A549 (cell line): Measurements from ENCODE around the gene TXNL1. TPM values are rescaled to one million over a fixed set of nuclear protein-coding genes. Genes with fewer than 3 reads are reported as not detected.

Experiments used
- ATAC-seq, 2 experiments: fragments of 200-7000 bp in 1 of 2; fragments of >200 bp in 1 of 2; cut with Nextera tagmentation in 1 of 2; cut with Tn5 transposase in 1 of 2; 3 replicates each; pipeline versions ENCODE4 v1.8.0 to v1.9.1; 2018 to 2020; ENCODE audit warnings: mild to moderate bottlenecking in 1 of 2, moderate library complexity in 1 of 2
- CTCF ChIA-PET: fragments of 300-600 bp; sonication (Branson Sonifier 250); formaldehyde crosslinking; extraction: SDS; loops from one replicate; lab custom pipeline; 2021; ENCODE audit warnings: antibody characterized with exemption, inconsistent platforms; lab: Yijun Ruan, JAX
- POLR2A ChIA-PET: fragments of 350-600 bp; formaldehyde crosslinking; extraction: SDS; loops from one replicate; lab custom pipeline; 2021; ENCODE audit warnings: antibody characterized with exemption, inconsistent platforms; lab: Yijun Ruan, JAX
- DNase-seq, 2 experiments: peaks; one replicate each; pipeline versions ENCODE4 v3.0.0 to v3.0.0-alpha.2; 2011 to 2016; ENCODE audit warnings: low read depth in 1 of 2, low spot score in 1 of 2
- FAIRE-seq: peaks from 2 replicates; lab custom pipeline; 2011; peaks lifted over from hg19 to GRCh38; lab: Jason Lieb, UNC
- H3K27ac ChIP-seq, 2 experiments: fragments of >200 bp; sonication (Bioruptor Twin); formaldehyde crosslinking; 3 replicates each; pipeline ENCODE4 v1.5.1; 2016 to 2017
- H3K4me1 ChIP-seq: fragments of >200 bp; sonication (Bioruptor Twin); formaldehyde crosslinking; 3 replicates; pipeline ENCODE4 v1.6.1; 2016
- H3K4me2 ChIP-seq: fragments of >200 bp; sonication (Bioruptor Twin); formaldehyde crosslinking; 3 replicates; pipeline ENCODE4 v1.6.1; 2016
- H3K4me3 ChIP-seq: fragments of >200 bp; sonication (Bioruptor Twin); formaldehyde crosslinking; 3 replicates; pipeline ENCODE4 v1.5.1; 2016
- H3K9me3 ChIP-seq: fragments of >200 bp; sonication (Bioruptor Twin); formaldehyde crosslinking; 3 replicates; pipeline ENCODE4 v1.6.1; 2016
- CTCF ChIP-seq: fragments of >200 bp; sonication (Bioruptor Twin); formaldehyde crosslinking; IDR thresholded peaks from 3 replicates; pipeline ENCODE4 v1.5.1; 2016
- ELK1 ChIP-seq: fragments of 150-350 bp; IDR thresholded peaks from 2 replicates; pipeline ENCODE4 v1.6.1; 2014; ENCODE audit warnings: low read depth, mild to moderate bottlenecking, low read length
- FOSB ChIP-seq: fragments of 250-450 bp; sonication (Bioruptor Pico); IDR thresholded peaks from 2 replicates; pipeline ENCODE4 v1.5.0; 2020; ENCODE audit warnings: mild to moderate bottlenecking, moderate library complexity
- GATA3 ChIP-seq: IDR thresholded peaks from 2 replicates; pipeline ENCODE4 v1.6.1; 2012; ENCODE audit warnings: borderline replicate concordance
- HEYL ChIP-seq: fragments of 250-450 bp; sonication (Bioruptor Pico); IDR thresholded peaks from 2 replicates; pipeline ENCODE4 v1.8.0; 2021; ENCODE audit warnings: mild to moderate bottlenecking, moderate library complexity
- HMGXB4 ChIP-seq: fragments of 250-450 bp; sonication (Bioruptor Pico); IDR thresholded peaks from 2 replicates; pipeline ENCODE4 v1.5.0; 2021; ENCODE audit warnings: mild to moderate bottlenecking, moderate library complexity, borderline replicate concordance
- HOXB13 ChIP-seq: fragments of 250-450 bp; sonication (Bioruptor Pico); IDR thresholded peaks from 2 replicates; pipeline ENCODE4 v1.5.0; 2020; ENCODE audit warnings: low read depth, mild to moderate bottlenecking, moderate library complexity
- MAFK ChIP-seq: fragments of 450-650 bp; IDR thresholded peaks from 2 replicates; pipeline ENCODE4 v1.6.1; 2014; ENCODE audit not compliant: partially characterized antibody
- MAX ChIP-seq: IDR thresholded peaks from 2 replicates; pipeline ENCODE4 v1.6.1; 2012
- MAZ ChIP-seq: fragments of 150-350 bp; IDR thresholded peaks from 2 replicates; pipeline ENCODE4 v1.6.1; 2014; ENCODE audit warnings: antibody characterized with exemption, low read depth, low read length, borderline replicate concordance
- MYC ChIP-seq: IDR thresholded peaks from 2 replicates; pipeline ENCODE4 v1.6.1; 2012; ENCODE audit warnings: mild to moderate bottlenecking, inconsistent platforms, low read length, improper control_type of control experiment, borderline replicate concordance
- NPAS2 ChIP-seq: fragments of 250-450 bp; sonication (Bioruptor Pico); IDR thresholded peaks from 2 replicates; pipeline ENCODE4 v1.8.0; 2022; ENCODE audit warnings: mild to moderate bottlenecking, moderate library complexity, borderline replicate concordance
- NR3C1 ChIP-seq: fragments of >200 bp; sonication (Bioruptor Twin); formaldehyde crosslinking; IDR thresholded peaks from 3 replicates; pipeline ENCODE4 v1.6.1; 2017
- PHF8 ChIP-seq: fragments of 200-600 bp; sonication (generic); IDR thresholded peaks from 2 replicates; pipeline ENCODE4 v1.6.1; 2016; ENCODE audit warnings: low read depth, mild to moderate bottlenecking, antibody characterized with exemption, moderate library complexity, borderline replicate concordance
- RAD21 ChIP-seq, 2 experiments: fragments of >200 bp in 1 of 2; sonication (Bioruptor Twin) in 1 of 2; formaldehyde crosslinking in 1 of 2; IDR thresholded peaks in 1 of 2; conservative IDR thresholded peaks in 1 of 2; 2 replicates in 1 of 2; 3 replicates in 1 of 2; pipeline ENCODE4 v1.6.1; 2012 to 2018; ENCODE audit warnings: inconsistent platforms in 1 of 2
- RNF2 ChIP-seq: fragments of 200-600 bp; sonication (generic); IDR thresholded peaks from 2 replicates; pipeline ENCODE4 v1.6.1; 2016; ENCODE audit warnings: low read depth, mild to moderate bottlenecking, antibody characterized with exemption, moderate library complexity, borderline replicate concordance
- SMC3 ChIP-seq: fragments of >200 bp; sonication (Bioruptor Twin); formaldehyde crosslinking; IDR thresholded peaks from 3 replicates; pipeline ENCODE4 v1.6.1; 2018; ENCODE audit warnings: inconsistent platforms
- TFCP2L1 ChIP-seq: fragments of 250-450 bp; sonication (Bioruptor Pico); IDR thresholded peaks from 2 replicates; pipeline ENCODE4 v1.5.0; 2021; ENCODE audit warnings: mild to moderate bottlenecking
- TP53 ChIP-seq: fragments of 250-450 bp; sonication (Bioruptor Pico); IDR thresholded peaks from 2 replicates; pipeline ENCODE4 v1.5.0; 2021; ENCODE audit warnings: mild to moderate bottlenecking, moderate library complexity
- ZFP36 ChIP-seq: fragments of 450-650 bp; IDR thresholded peaks from 2 replicates; pipeline ENCODE4 v1.6.1; 2014; ENCODE audit warnings: borderline replicate concordance; ENCODE audit not compliant: partially characterized antibody
- ZNF302 ChIP-seq: fragments of 250-450 bp; sonication (Bioruptor Pico); IDR thresholded peaks from 2 replicates; pipeline ENCODE4 v1.9.0; 2021; ENCODE audit warnings: inconsistent platforms, mild to moderate bottlenecking, moderate library complexity
- WGBS: methylation state at CpG from one replicate; pipeline ENCODE4 v1.1.6; 2017; ENCODE audit errors: missing lambda C conversion rate; 5-methylcytosine and 5-hydroxymethylcytosine counted together
- polyA plus RNA-seq, 4 experiments: library from polyadenylated mRNA; depleted of rRNA in 3 of 4; stranded (reverse); fragments of >200 nt; fragmentation: RNase III in 1 of 4; extraction: RNeasy Plus Mini Kit Qiagen cat#74134 plus additional on column Dnase treatment in 1 of 4; gene quantifications; 2 replicates in 3 of 4; 3 replicates in 1 of 4; pipeline ENCODE4 v1.2.3, GENCODE V29; 2011 to 2017

The TXNL1 gene
- polyA plus RNA-seq, 2 of the 4 experiments (the other 2 are of a cell fraction), result 59.5 to 104 TPM

- H3K27ac ChIP-seq, result no peak overlapping the region
- DNase-seq, result no peak
- CTCF ChIA-PET, result interaction anchor here (0.7 to 2.1 kb wide), 3 partner anchors 11 to 1331 kb away, joined by 3 to 8 read pairs (median 3); no protein-coding TSS in a partner anchor
- no peak overlapping the region for H3K4me2 ChIP-seq
- no peak for TF ChIP-seq CTCF
- no peak for TF ChIP-seq PHF8
- TF ChIP-seq FOSB, result no peak
- no peak for TF ChIP-seq MYC
- TF ChIP-seq HOXB13 (CRISPR knock-in tag), result no peak
- no peak for TF ChIP-seq RNF2
- no peak for TF ChIP-seq MAFK
- FAIRE-seq, result no peak
- POLR2A ChIA-PET, result no interaction called here
- no peak for ATAC-seq
- H3K4me1 ChIP-seq, result no peaks in the 10 kb centered on the region
- no peaks in the 10 kb centered on the region for H3K9me3 ChIP-seq
- no peak overlapping the region for H3K4me3 ChIP-seq
- WGBS, result 76% methylated on average over 6 of the region's 6 CpGs
Measured at GRCh38 chr18:56565046-56565445, 73.3 kb downstream of the TXNL1 start.

- ChIA-PET CTCF (interaction anchor here (0.6 to 1.0 kb wide), 2 partner anchors 56 to 1329 kb away, joined by 3 read pairs; no protein-coding TSS in a partner anchor), POLR2A (no interaction called here)
- no peak for FAIRE-seq
- no peak overlapping the region for H3K4me3 ChIP-seq
- 62% methylated on average over 7 of the region's 7 CpGs for WGBS
- no peaks in the 10 kb centered on the region for H3K9me3 ChIP-seq
- H3K27ac ChIP-seq, result no peak overlapping the region
- H3K4me1 ChIP-seq, result no peaks in the 10 kb centered on the region
- peak in 1 of 2 experiments; percentile 2 for DNase-seq
- H3K4me2 ChIP-seq, result no peak overlapping the region
- no peak; the same call in 2 of the 3 replicates for TF ChIP-seq CTCF
- 0 out of 5 replicates have a peak, but pooled peaks of 1 of the 2 experiments have one; percentile 6 for TF ChIP-seq RAD21 (conservative IDR thresholded peaks at IDR 0.05 in 1 of 2, IDR thresholded peaks at IDR 0.05 in 1 of 2)
- TF ChIP-seq, all 56 proteins: peak for 1
- ATAC-seq, result peak in 1 of 2 experiments; percentile 77; a peak in 3 of 6 replicates
Measured at GRCh38 chr18:56563568-56563967, 74.8 kb downstream of the TXNL1 start.

GRCh38 chr18:56562479-56562878 lies 75.9 kb downstream of the TXNL1 start:
- ATAC-seq, result no peak
- ChIA-PET POLR2A (no interaction called here), CTCF (no interaction called here)
- no peak for TF ChIP-seq MAZ
- TF ChIP-seq MAX, result no peak
- TF ChIP-seq GATA3, result no peak
- no peak overlapping the region for H3K4me3 ChIP-seq
- H3K9me3 ChIP-seq, result no peaks in the 10 kb centered on the region
- no peak overlapping the region for H3K4me2 ChIP-seq
- no peak for DNase-seq
- no peak for FAIRE-seq
- no peak overlapping the region for H3K27ac ChIP-seq
- H3K4me1 ChIP-seq, result no peaks in the 10 kb centered on the region
- WGBS, result 70% methylated on average over 5 of the region's 5 CpGs

- WGBS, result 16% methylated on average over 2 of the region's 2 CpGs
- Histone ChIP-seq H3K4me1 (no peaks in the 10 kb centered on the region), H3K27ac (no peak overlapping the region), H3K9me3 (no peaks in the 10 kb centered on the region), H3K4me3 (no peak overlapping the region), H3K4me2 (no peak overlapping the region)
- DNase-seq, result no peak
- ATAC-seq, result no peak
- no peak for FAIRE-seq
- POLR2A ChIA-PET, result no interaction called here
- CTCF ChIA-PET, result interaction anchor here (1.2 kb wide), 1 partner anchor 15 kb away, joined by 3 read pairs; no protein-coding TSS in a partner anchor
- no peak for TF ChIP-seq NR3C1
- no peak for TF ChIP-seq ELK1
- TF ChIP-seq HMGXB4, result no peak
- TF ChIP-seq SMC3, result no peak
- TF ChIP-seq HOXB13 (CRISPR knock-in tag), result no peak
- no peak for TF ChIP-seq FOSB
- no peak for TF ChIP-seq TFCP2L1 (CRISPR knock-in tag)
- no peak for TF ChIP-seq NPAS2 (CRISPR knock-in tag)
- no peak for TF ChIP-seq TP53
- TF ChIP-seq ZFP36, result no peak
- no peak for TF ChIP-seq MYC
- no peak for TF ChIP-seq ZNF302
- TF ChIP-seq HEYL (CRISPR knock-in tag), result no peak
Measured at GRCh38 chr18:56560992-56561391, 77.4 kb downstream of the TXNL1 start.
